Ovary (tissue), 9 donors: ENCODE measurements around the gene AKR7A2. TPM values are rescaled to one million over a fixed set of nuclear protein-coding genes. Genes with fewer than 3 reads are reported as not detected.

Source experiments
- DNase-seq, 5 donors: peaks; one replicate each; pipeline ENCODE4 v3.0.0-alpha.2; 2019 to 2020
- H3K27ac ChIP-seq, 2 donors: fragments of 200-600 bp; one replicate each; pipeline versions ENCODE4 v1.5.1 to v1.8.0; 2019 to 2022
- H3K27me3 ChIP-seq: fragments of 200-600 bp; one replicate; pipeline ENCODE4 v1.8.0; 2022
- H3K36me3 ChIP-seq: fragments of 200-600 bp; sonication (generic); one replicate; pipeline ENCODE4 v1.5.1; 2019
- H3K4me1 ChIP-seq: one replicate; pipeline ENCODE4 v1.8.1; 2013; ENCODE audit warnings: mild to moderate bottlenecking, moderate library complexity; ENCODE audit not compliant: insufficient read depth
- H3K4me3 ChIP-seq: fragments of 200-600 bp; sonication (generic); one replicate; pipeline ENCODE4 v1.5.1; 2017
- H3K9me3 ChIP-seq, 2 donors: fragments of 200-600 bp in 1 of 2; sonication (generic) in 1 of 2; one replicate each; pipeline versions ENCODE4 v1.5.1 to v1.8.1; 2013 to 2019; ENCODE audit warnings: mild to moderate bottlenecking in 1 of 2, moderate library complexity in 1 of 2
- CTCF ChIP-seq, 3 donors: fragments of 450-650 bp in 2 of 3; fragments of 200-600 bp in 1 of 3; IDR thresholded peaks; one replicate each; pipeline versions ENCODE4 v1.5.1 to v1.8.0; 2016 to 2022; ENCODE audit warnings: antibody characterized with exemption in 3 of 3, mild to moderate bottlenecking in 1 of 3
- EP300 ChIP-seq: sonication (generic); formaldehyde crosslinking; IDR thresholded peaks from one replicate; pipeline ENCODE4 v1.6.1; 2017; ENCODE audit warnings: antibody characterized with exemption
- POLR2A ChIP-seq: fragments of 450-650 bp; IDR thresholded peaks from one replicate; pipeline ENCODE4 v1.6.1; 2017; ENCODE audit warnings: antibody characterized with exemption, mild to moderate bottlenecking, moderate library complexity
- WGBS, 3 donors: extraction: QIAGEN DNeasy Blood & Tissue Kit in 1 of 3; methylation state at CpG; one replicate each; pipeline versions ENCODE4 v1.1.5 to v1.1.7; 2013 to 2017; 5-methylcytosine and 5-hydroxymethylcytosine counted together
- intact Hi-C, 4 donors: fragments of 100-400 bp; cut with DNase I; formaldehyde crosslinking; loops; one replicate each; pipeline versions ENCODE4 v1.11.0 to v1.15.1; 2022 to 2023
- polyA plus RNA-seq, 2 donors: library from polyadenylated mRNA; stranded (reverse); fragments of 200-250 nt in 1 of 2; fragments of 350-450 nt in 1 of 2; fragmentation: Illumina TruSeq in 1 of 2; extraction: RNeasy Lipid Tissue Mini Kit (QIAGEN cat#74804) in 1 of 2; gene quantifications; one replicate each; pipeline ENCODE4 v1.2.3, GENCODE V29; 2013 to 2014
- total RNA-seq, 7 donors: library from RNA; depleted of rRNA in 2 of 7; stranded (reverse); fragments of >200 nt in 2 of 7; fragmentation: NEBNext Ultra II Directional in 3 of 7; extraction: Animal tissue kit (Norgen Biotek cat#: 25700) in 3 of 7; gene quantifications; one replicate each; pipeline versions ENCODE4 v1.1.0 to v1.2.4, GENCODE V29; 2016 to 2023
- donor health status: DM: no; HTN: no; CAD: no; lungs with moderate emphysema.
- donor health status: DM: no; HTN: no; CAD: no.
- donor health status: Bipolar disorder and iron deficiency.
- donor health status: DM: yes; HTN: yes; CAD: no.
- donor health status: DM: no; HTN: no; CAD: no.
- donor health status: DM: yes; HTN: yes; CAD: no.

AKR7A2 gene
- total and polyA plus RNA-seq, 9 donors: 37.9 to 83.6 (median 55.6) TPM

GRCh38 chr1:19323987-19324664 is 12.2 kb upstream of the AKR7A2 start:
- Histone ChIP-seq H3K9me3 (no peaks in the 10 kb centered on the region), H3K36me3 (no peaks in the 10 kb centered on the region)

GRCh38 chr1:19322481-19322880 is 10.5 kb upstream of the AKR7A2 start:
- DNase-seq: peak in 1 of 5 donors; percentile 14
- Histone ChIP-seq H3K9me3 (no peaks in the 10 kb centered on the region), H3K4me1 (no peaks in the 10 kb centered on the region), H3K36me3 (no peaks in the 10 kb centered on the region), H3K27me3 (no peaks in the 10 kb centered on the region), H3K27ac (no peak overlapping the region), H3K4me3 (no peak overlapping the region)
- 67 to 78% (median 74%) methylated on average over 10 of the region's 10 CpGs for WGBS, 3 donors
- intact Hi-C loops: no loop called here
- TF ChIP-seq EP300 (no peak), CTCF (IDR thresholded peaks at IDR 0.05) (no peak), POLR2A (no peak)

More at GRCh38 chr1:19323987-19324664, 12.2 kb upstream of the AKR7A2 start:
- Histone ChIP-seq H3K4me3 (no peak overlapping the region), H3K4me1 (no peaks in the 10 kb centered on the region), H3K27me3 (no peaks in the 10 kb centered on the region), H3K27ac (no peak overlapping the region)
- DNase-seq: no peak
- 85 to 91% (median 86%) methylated on average over 18 to 23 of the region's 23 CpGs for WGBS, 3 donors
- no peak for TF ChIP-seq EP300
- TF ChIP-seq POLR2A: no peak
- no peak for TF ChIP-seq CTCF (IDR thresholded peaks at IDR 0.05)
- intact Hi-C loops: no loop called here

GRCh38 chr1:19321071-19321470 is 9.1 kb upstream of the AKR7A2 start:
- H3K4me3 ChIP-seq: no peak overlapping the region
- TF ChIP-seq CTCF (IDR thresholded peaks at IDR 0.05) (no peak), EP300 (no peak), POLR2A (no peak)
- H3K27me3 ChIP-seq: no peaks in the 10 kb centered on the region
- H3K4me1 ChIP-seq: no peaks in the 10 kb centered on the region
- no peaks in the 10 kb centered on the region for H3K9me3 ChIP-seq
- no peaks in the 10 kb centered on the region for H3K36me3 ChIP-seq
- no peak overlapping the region for H3K27ac ChIP-seq
- intact Hi-C loops: no loop called here
- 77 to 79% (median 78%) methylated on average over 3 of the region's 3 CpGs for WGBS, 3 donors
- DNase-seq: no peak

GRCh38 chr1:19319196-19319595 is 7.3 kb upstream of the AKR7A2 start:
- Histone ChIP-seq H3K27ac (no peak overlapping the region), H3K36me3 (no peaks in the 10 kb centered on the region), H3K27me3 (no peaks in the 10 kb centered on the region), H3K4me1 (no peaks in the 10 kb centered on the region), H3K9me3 (no peaks in the 10 kb centered on the region), H3K4me3 (no peak overlapping the region)
- no peak for DNase-seq
- TF ChIP-seq EP300: no peak
- no peak for TF ChIP-seq CTCF (IDR thresholded peaks at IDR 0.05)
- TF ChIP-seq POLR2A: no peak
- intact Hi-C loops: no loop called here
- WGBS, 3 donors: 87 to 91% (median 91%) methylated on average over 3 of the region's 3 CpGs
